Measurements from ENCODE around the gene CEMIP. TPM values are rescaled to one million over a fixed set of nuclear protein-coding genes. Genes with fewer than 3 reads are reported as not detected.

CEMIP gene, protein sequence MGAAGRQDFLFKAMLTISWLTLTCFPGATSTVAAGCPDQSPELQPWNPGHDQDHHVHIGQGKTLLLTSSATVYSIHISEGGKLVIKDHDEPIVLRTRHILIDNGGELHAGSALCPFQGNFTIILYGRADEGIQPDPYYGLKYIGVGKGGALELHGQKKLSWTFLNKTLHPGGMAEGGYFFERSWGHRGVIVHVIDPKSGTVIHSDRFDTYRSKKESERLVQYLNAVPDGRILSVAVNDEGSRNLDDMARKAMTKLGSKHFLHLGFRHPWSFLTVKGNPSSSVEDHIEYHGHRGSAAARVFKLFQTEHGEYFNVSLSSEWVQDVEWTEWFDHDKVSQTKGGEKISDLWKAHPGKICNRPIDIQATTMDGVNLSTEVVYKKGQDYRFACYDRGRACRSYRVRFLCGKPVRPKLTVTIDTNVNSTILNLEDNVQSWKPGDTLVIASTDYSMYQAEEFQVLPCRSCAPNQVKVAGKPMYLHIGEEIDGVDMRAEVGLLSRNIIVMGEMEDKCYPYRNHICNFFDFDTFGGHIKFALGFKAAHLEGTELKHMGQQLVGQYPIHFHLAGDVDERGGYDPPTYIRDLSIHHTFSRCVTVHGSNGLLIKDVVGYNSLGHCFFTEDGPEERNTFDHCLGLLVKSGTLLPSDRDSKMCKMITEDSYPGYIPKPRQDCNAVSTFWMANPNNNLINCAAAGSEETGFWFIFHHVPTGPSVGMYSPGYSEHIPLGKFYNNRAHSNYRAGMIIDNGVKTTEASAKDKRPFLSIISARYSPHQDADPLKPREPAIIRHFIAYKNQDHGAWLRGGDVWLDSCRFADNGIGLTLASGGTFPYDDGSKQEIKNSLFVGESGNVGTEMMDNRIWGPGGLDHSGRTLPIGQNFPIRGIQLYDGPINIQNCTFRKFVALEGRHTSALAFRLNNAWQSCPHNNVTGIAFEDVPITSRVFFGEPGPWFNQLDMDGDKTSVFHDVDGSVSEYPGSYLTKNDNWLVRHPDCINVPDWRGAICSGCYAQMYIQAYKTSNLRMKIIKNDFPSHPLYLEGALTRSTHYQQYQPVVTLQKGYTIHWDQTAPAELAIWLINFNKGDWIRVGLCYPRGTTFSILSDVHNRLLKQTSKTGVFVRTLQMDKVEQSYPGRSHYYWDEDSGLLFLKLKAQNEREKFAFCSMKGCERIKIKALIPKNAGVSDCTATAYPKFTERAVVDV (N-terminal part only)
- total RNA-seq = 1 to 10 TPM in 2 of 9 donors, under 1 TPM in 7; 0.04 to 9.6 (median 0.23) TPM
- under 1 TPM; 0.08 to 0.19 TPM for polyA plus RNA-seq
- long read RNA-seq, donor 1 = 0 reads
- long read RNA-seq, donor 2 = 0 reads
- long read RNA-seq, donor 3 = 0 reads

DNA sequence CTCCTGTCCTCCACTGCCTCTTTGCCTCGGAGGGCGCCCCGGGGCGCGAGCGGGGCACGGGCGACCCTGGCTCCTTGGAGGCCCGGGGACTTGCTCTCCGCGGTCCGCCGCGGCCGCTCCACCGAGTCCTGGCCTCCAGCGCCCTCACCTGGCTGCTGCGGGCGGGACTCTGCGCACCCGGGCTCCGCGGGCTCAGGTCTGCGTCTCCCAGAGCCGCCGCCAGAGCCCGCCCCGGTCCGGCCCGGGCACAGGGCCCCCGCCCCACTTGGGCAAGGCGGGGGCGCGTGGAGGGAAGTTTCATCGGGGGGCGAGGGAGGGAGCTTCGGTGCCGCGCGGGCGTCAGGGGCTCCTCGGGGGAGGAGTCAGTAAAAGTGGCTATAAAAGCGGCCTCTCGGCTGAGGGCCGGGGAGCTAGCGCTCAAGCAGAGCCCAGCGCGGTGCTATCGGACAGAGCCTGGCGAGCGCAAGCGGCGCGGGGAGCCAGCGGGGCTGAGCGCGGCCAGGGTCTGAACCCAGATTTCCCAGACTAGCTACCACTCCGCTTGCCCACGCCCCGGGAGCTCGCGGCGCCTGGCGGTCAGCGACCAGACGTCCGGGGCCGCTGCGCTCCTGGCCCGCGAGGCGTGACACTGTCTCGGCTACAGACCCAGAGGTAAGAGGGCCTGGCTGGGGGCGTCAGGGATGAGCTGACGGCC, at the start of gene CEMIP:
CEMIP (plus strand) TSS at position 407 of the 694 bp plus-strand sequence. CDS start 94,510 bp downstream, outside the sequence.
- H3K27me3 ChIP-seq = peaks cover 0 to 55% (median 19%) of the 10 kb centered on the region in 9 donors
- ATAC-seq = peak; percentile 38 to 90 (median 85)
- DNase-seq = peak; percentile 49 to 84 (median 69)
- H3K9me3 ChIP-seq = no peaks in the 10 kb centered on the region
- TF ChIP-seq, protein P1, sequence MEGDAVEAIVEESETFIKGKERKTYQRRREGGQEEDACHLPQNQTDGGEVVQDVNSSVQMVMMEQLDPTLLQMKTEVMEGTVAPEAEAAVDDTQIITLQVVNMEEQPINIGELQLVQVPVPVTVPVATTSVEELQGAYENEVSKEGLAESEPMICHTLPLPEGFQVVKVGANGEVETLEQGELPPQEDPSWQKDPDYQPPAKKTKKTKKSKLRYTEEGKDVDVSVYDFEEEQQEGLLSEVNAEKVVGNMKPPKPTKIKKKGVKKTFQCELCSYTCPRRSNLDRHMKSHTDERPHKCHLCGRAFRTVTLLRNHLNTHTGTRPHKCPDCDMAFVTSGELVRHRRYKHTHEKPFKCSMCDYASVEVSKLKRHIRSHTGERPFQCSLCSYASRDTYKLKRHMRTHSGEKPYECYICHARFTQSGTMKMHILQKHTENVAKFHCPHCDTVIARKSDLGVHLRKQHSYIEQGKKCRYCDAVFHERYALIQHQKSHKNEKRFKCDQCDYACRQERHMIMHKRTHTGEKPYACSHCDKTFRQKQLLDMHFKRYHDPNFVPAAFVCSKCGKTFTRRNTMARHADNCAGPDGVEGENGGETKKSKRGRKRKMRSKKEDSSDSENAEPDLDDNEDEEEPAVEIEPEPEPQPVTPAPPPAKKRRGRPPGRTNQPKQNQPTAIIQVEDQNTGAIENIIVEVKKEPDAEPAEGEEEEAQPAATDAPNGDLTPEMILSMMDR (IDR thresholded peaks at IDR 0.05) = peak; percentile 41 to 85 (median 71)
- no peak for TF ChIP-seq POLR2A (IDR thresholded peaks at IDR 0.05)
- no peaks in the 10 kb centered on the region for H3K36me3 ChIP-seq
- H3K27ac ChIP-seq = no peak within 1 kb of the TSS
- intact Hi-C loops (cut with DNase I) = loop anchor here in 9 of 10 donors (1.0 to 10.0 kb wide), 13 partner anchors 157 to 322 kb away; no protein-coding TSS in a partner anchor
- peak within 1 kb of the TSS; percentile 38 to 65 (median 50) for H3K4me3 ChIP-seq
- WGBS, 4 donors = 1 to 3% (median 1%) methylated on average over 16 to 75 of the region's 75 CpGs
- H3K4me1 ChIP-seq = peaks cover 2 to 49% (median 31%) of the 10 kb centered on the region in 12 donors

DNA sequence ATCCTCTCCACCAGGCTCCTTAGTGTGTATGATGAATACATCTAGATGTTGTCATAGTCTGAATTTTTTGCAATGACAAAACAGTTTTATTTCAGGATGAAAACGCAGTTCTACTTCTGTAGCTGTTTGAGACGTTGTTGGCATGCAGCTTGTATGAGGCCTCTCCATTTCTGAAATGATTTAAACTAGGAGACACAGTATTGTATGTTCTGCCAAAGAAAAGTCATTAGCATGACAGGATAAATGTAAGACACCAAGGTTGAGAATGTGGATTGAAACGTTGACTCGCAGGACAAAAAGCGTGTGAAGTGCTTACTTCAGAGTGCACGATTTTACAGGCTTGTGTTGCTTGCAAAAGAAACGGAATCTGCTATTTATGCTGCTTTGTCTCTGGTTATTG, 48.8 kb upstream of the CEMIP start:
- ATAC-seq (no peak), DNase-seq (no peak)
- intact Hi-C loops (cut with DNase I) = no loop called here
- TF ChIP-seq, protein P1 (IDR thresholded peaks at IDR 0.05) = no peak
- TF ChIP-seq POLR2A (IDR thresholded peaks at IDR 0.05) = no peak
- 87 to 92% (median 90%) methylated on average over 7 of the region's 7 CpGs for WGBS, 4 donors
- H3K27me3 ChIP-seq = no peaks in the 10 kb centered on the region
- no peaks in the 10 kb centered on the region for H3K9me3 ChIP-seq
- H3K4me1 ChIP-seq = peaks cover 0 to 25% (median 3%) of the 10 kb centered on the region in 12 donors
- no peaks in the 10 kb centered on the region for H3K36me3 ChIP-seq
- H3K4me3 ChIP-seq = no peak overlapping the region
- H3K27ac ChIP-seq = no peak overlapping the region

DNA sequence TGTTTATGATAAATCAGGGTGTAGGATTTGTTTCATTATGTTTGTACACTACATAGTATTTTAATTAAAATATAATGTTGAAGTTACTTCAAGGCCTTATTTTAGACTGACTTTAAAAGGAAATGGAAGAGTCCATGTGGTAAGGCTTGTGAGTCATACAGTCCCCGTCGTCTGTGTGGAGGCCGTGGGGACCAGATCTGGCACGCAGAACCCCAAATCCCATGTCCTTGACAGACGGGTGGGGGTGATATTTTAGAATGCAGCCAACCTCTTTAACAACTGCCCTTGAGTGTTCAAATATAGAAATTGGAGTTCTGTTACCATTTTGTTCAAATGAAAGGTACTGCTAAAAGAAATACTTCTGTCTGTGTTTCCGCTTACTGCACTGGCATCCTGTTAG, 48.2 kb upstream of the CEMIP start:
- ATAC-seq = peak in 1 of 4 donors; percentile 47
- WGBS, 4 donors = 63 to 72% (median 68%) methylated on average over 6 of the region's 6 CpGs

More for the DNA sequence above, 48.2 kb upstream of the CEMIP start:
- Histone ChIP-seq H3K27ac (no peak overlapping the region), H3K9me3 (no peaks in the 10 kb centered on the region), H3K4me3 (no peak overlapping the region), H3K36me3 (no peaks in the 10 kb centered on the region), H3K27me3 (no peaks in the 10 kb centered on the region), H3K4me1 (peaks cover 0 to 25% (median 3%) of the 10 kb centered on the region in 12 donors)
- intact Hi-C loops (cut with DNase I) = no loop called here
- no peak for TF ChIP-seq POLR2A (IDR thresholded peaks at IDR 0.05)
- TF ChIP-seq, protein P1 (IDR thresholded peaks at IDR 0.05) = no peak
- no peak for DNase-seq
